GM18858 (cell line): ENCODE results near the gene INPP4B.
"Not testable (repeated sequence)": the region's sequence is repeated elsewhere in the genome, so short reads cannot be mapped to it uniquely, and the experiment has no call there.

Source experiments
- ATAC-seq: cut with Tn5 transposase; IDR thresholded peaks from one replicate; pipeline ENCODE4 v1.9.1; 2021; ENCODE audit not compliant: unreplicated experiment

The INPP4B gene

GRCh38 chr4:142423861-142424260, 422.2 kb downstream of the INPP4B start:
- no peak for ATAC-seq

- no peak for ATAC-seq
Measured at GRCh38 chr4:142420311-142421095, 425.6 kb downstream of the INPP4B start.

GRCh38 chr4:142419712-142420111, 426.4 kb downstream of the INPP4B start:
- ATAC-seq = no peak

- ATAC-seq = no peak
Measured at GRCh38 chr4:142418697-142419096, 427.4 kb downstream of the INPP4B start.

- ATAC-seq = no peak
Measured at GRCh38 chr4:142416711-142417275, 429.3 kb downstream of the INPP4B start.

- ATAC-seq = no peak
Measured at GRCh38 chr4:142416121-142416520, 430.0 kb downstream of the INPP4B start.

- no peak for ATAC-seq
Measured at GRCh38 chr4:142414366-142414990, 431.6 kb downstream of the INPP4B start.

- no peak for ATAC-seq
Measured at GRCh38 chr4:142413485-142413884, 432.6 kb downstream of the INPP4B start.

- ATAC-seq = no peak
Measured at GRCh38 chr4:142411993-142412392, 434.1 kb downstream of the INPP4B start.

GRCh38 chr4:142408003-142408441, 438.1 kb downstream of the INPP4B start:
- no peak for ATAC-seq

- no peak for ATAC-seq
Measured at GRCh38 chr4:142407596-142407995, 438.5 kb downstream of the INPP4B start.

GRCh38 chr4:142406917-142407501, 439.1 kb downstream of the INPP4B start:
- ATAC-seq = no peak

GRCh38 chr4:142406499-142406835, 439.6 kb downstream of the INPP4B start:
- no peak for ATAC-seq

GRCh38 chr4:142405695-142406498, 440.2 kb downstream of the INPP4B start:
- ATAC-seq = peak; percentile 28

- ATAC-seq = peak; percentile 46
Measured at GRCh38 chr4:142405021-142405694, 440.9 kb downstream of the INPP4B start.

GRCh38 chr4:142404191-142404611, 441.9 kb downstream of the INPP4B start:
- no peak for ATAC-seq

GRCh38 chr4:142402900-142403299, 443.2 kb downstream of the INPP4B start:
- ATAC-seq = no peak

- ATAC-seq = no peak
Measured at GRCh38 chr4:142402156-142402555, 443.9 kb downstream of the INPP4B start.

GRCh38 chr4:142397364-142397991, 448.6 kb downstream of the INPP4B start:
- not testable (repeated sequence) for ATAC-seq

GRCh38 chr4:142396279-142396678, 449.8 kb downstream of the INPP4B start:
- no peak for ATAC-seq
